NK-92 treated with Interleukin-12 subunit alpha and Interleukin-12 subunit beta, amount 100 ng/mL, for 24 hours (cell line): ENCODE results near the gene NOLC1.

Source experiments
- DNase-seq: peaks from one replicate; lab custom pipeline; 2025; lab: John Stamatoyannopoulos, UW

Gene NOLC1

GRCh38 chr10:102208311-102209035, 56.3 kb downstream of the NOLC1 start:
- no peak for DNase-seq

GRCh38 chr10:102211615-102212299, 59.6 kb downstream of the NOLC1 start:
- DNase-seq, result no peak
